GM12878 (cell line): ENCODE measurements around the gene RPL5. TPM values are rescaled to one million over a fixed set of nuclear protein-coding genes. Genes with fewer than 3 reads are reported as not detected.

Experiments used
- ATAC-seq: fragments of 200-7000 bp; cut with Tn5 transposase; 3 replicates; pipeline ENCODE4 v1.9.1; 2020; ENCODE audit warnings: mild to moderate bottlenecking, moderate library complexity
- BruUV-seq: library from RNA; stranded (reverse); fragments of 400-500 nt; replicated peaks from 2 replicates; lab custom pipeline; 2021; lab: Mats Ljungman, UMichigan
- CTCF ChIA-PET: fragments of 300-600 bp; sonication (Branson Sonifier 250); formaldehyde crosslinking; extraction: SDS; loops from one replicate; lab custom pipeline; 2021; ENCODE audit warnings: inconsistent platforms; lab: Yijun Ruan, JAX
- POLR2A ChIA-PET: fragments of 350-600 bp; formaldehyde crosslinking; extraction: SDS; loops from one replicate; lab custom pipeline; 2021; ENCODE audit warnings: inconsistent platforms; lab: Charles Lee
- RAD21 ChIA-PET: fragments of 300-600 bp; sonication (Branson Sonifier 250); formaldehyde crosslinking; loops from one replicate; lab custom pipeline; 2023; ENCODE audit warnings: antibody characterized with exemption; ENCODE audit not compliant: unreplicated experiment; lab: Charles Lee
- SMC1A ChIA-PET: fragments of 300-600 bp; sonication (Branson Sonifier 250); formaldehyde crosslinking; loops from one replicate; lab custom pipeline; 2023; ENCODE audit not compliant: unreplicated experiment, uncharacterized antibody; lab: Charles Lee
- DNase-seq: peaks from one replicate; pipeline ENCODE4 v3.0.0-alpha.2; 2011; ENCODE audit warnings: low read depth, low spot score
- FAIRE-seq: peaks from 3 replicates; lab custom pipeline; 2011; peaks lifted over from hg19 to GRCh38; lab: Jason Lieb, UNC
- H2AFZ ChIP-seq: 2 replicates; pipeline ENCODE4 v1.6.0; 2011; ENCODE audit warnings: low read depth, low read length, control low read depth; ENCODE audit not compliant: control insufficient read depth
- H3K27ac ChIP-seq: 2 replicates; pipeline ENCODE4 v1.5.1; 2011; ENCODE audit warnings: control low read depth; ENCODE audit not compliant: control insufficient read depth, insufficient read depth
- H3K27me3 ChIP-seq, 2 experiments: replicated peaks in 1 of 2; 2 replicates each; pipeline versions ENCODE4 v1.6.0 to v1.6.1; 2011; ENCODE audit warnings: low read length in 1 of 2; ENCODE audit not compliant: control insufficient read depth in 2 of 2, insufficient read depth in 2 of 2
- H3K36me3 ChIP-seq, 2 experiments: 2 replicates each; pipeline ENCODE4 v1.5.1; 2011; ENCODE audit warnings: low read length in 1 of 2; ENCODE audit not compliant: control insufficient read depth in 2 of 2, insufficient read depth in 2 of 2
- H3K4me1 ChIP-seq: 2 replicates; pipeline ENCODE4 v1.6.1; 2011; ENCODE audit warnings: mild to moderate bottlenecking, low read length, moderate library complexity, mixed read lengths; ENCODE audit not compliant: control insufficient read depth, insufficient read depth
- H3K4me2 ChIP-seq: 2 replicates; pipeline ENCODE4 v1.6.0; 2011; ENCODE audit warnings: control low read depth; ENCODE audit not compliant: control insufficient read depth, insufficient read depth
- H3K4me3 ChIP-seq: fragments of 200-600 bp; sonication (generic); 2 replicates; pipeline ENCODE4 v1.5.1; 2016
- H3K79me2 ChIP-seq: 2 replicates; pipeline ENCODE4 v1.6.0; 2011; ENCODE audit warnings: low read length; ENCODE audit not compliant: control insufficient read depth, insufficient read depth
- H3K9ac ChIP-seq: 2 replicates; pipeline ENCODE4 v1.8.0; 2011; ENCODE audit warnings: low read length, control low read depth, mixed read lengths; ENCODE audit not compliant: control insufficient read depth, insufficient read depth
- H3K9me3 ChIP-seq: replicated peaks from 3 replicates; pipeline ENCODE4 v1.5.1; 2011; ENCODE audit warnings: mild to moderate bottlenecking, low read length; ENCODE audit not compliant: control insufficient read depth, insufficient read depth
- H4K20me1 ChIP-seq: 2 replicates; pipeline ENCODE4 v1.6.0; 2011; ENCODE audit not compliant: control insufficient read depth, insufficient read depth
- BCL11A ChIP-seq: IDR thresholded peaks from 2 replicates; pipeline ENCODE4 v1.6.1; 2011; ENCODE audit warnings: low read depth, low read length
- CHD4 ChIP-seq: fragments of 200-600 bp; sonication (generic); IDR thresholded peaks from 2 replicates; pipeline ENCODE4 v1.6.1; 2016; ENCODE audit warnings: mild to moderate bottlenecking
- ESRRA ChIP-seq: IDR thresholded peaks from 2 replicates; pipeline ENCODE4 v1.6.1; 2012; ENCODE audit warnings: mild to moderate bottlenecking, low read length, improper control_type of control experiment
- IKZF2 ChIP-seq, 2 experiments: fragments of 450-650 bp; IDR thresholded peaks; 2 replicates each; pipeline ENCODE4 v1.6.1; 2017; ENCODE audit warnings: mild to moderate bottlenecking in 2 of 2, moderate library complexity in 2 of 2
- KDM1A ChIP-seq: fragments of 200-600 bp; sonication (generic); IDR thresholded peaks from 2 replicates; pipeline ENCODE4 v1.6.1; 2016; ENCODE audit warnings: borderline replicate concordance
- PML ChIP-seq: IDR thresholded peaks from 2 replicates; pipeline ENCODE4 v1.6.1; 2012; ENCODE audit warnings: low read length, inconsistent platforms
- POLR2AphosphoS5 ChIP-seq: IDR thresholded peaks from 2 replicates; pipeline ENCODE4 v1.6.1; 2011; ENCODE audit warnings: mild to moderate bottlenecking, low read length, inconsistent platforms
- RBBP5 ChIP-seq: fragments of 200-600 bp; sonication (generic); conservative IDR thresholded peaks from 2 replicates; pipeline ENCODE4 v1.6.1; 2016
- REST ChIP-seq: IDR thresholded peaks from 2 replicates; pipeline ENCODE4 v1.6.1; 2012; ENCODE audit warnings: mild to moderate bottlenecking, low read depth, low read length
- RUNX3 ChIP-seq: IDR thresholded peaks from 2 replicates; pipeline ENCODE4 v1.6.1; 2012; ENCODE audit warnings: low read length, inconsistent platforms
- SMAD1 ChIP-seq: fragments of 450-650 bp; IDR thresholded peaks from 2 replicates; pipeline ENCODE4 v1.6.1; 2018; ENCODE audit warnings: mild to moderate bottlenecking, low read depth; ENCODE audit not compliant: partially characterized antibody
- TCF12 ChIP-seq: IDR thresholded peaks from 2 replicates; pipeline ENCODE4 v1.6.1; 2011; ENCODE audit warnings: low read depth, mild to moderate bottlenecking, low read length
- ZNF217 ChIP-seq: fragments of 450-650 bp; IDR thresholded peaks from 2 replicates; pipeline ENCODE4 v1.6.1; 2017; ENCODE audit warnings: antibody characterized with exemption, mild to moderate bottlenecking
- ZNF687 ChIP-seq: fragments of 450-650 bp; IDR thresholded peaks from 2 replicates; pipeline ENCODE4 v1.6.1; 2017; ENCODE audit warnings: mild to moderate bottlenecking, moderate library complexity
- WGBS: methylation state at CpG from one replicate; pipeline ENCODE4 v1.1.6; 2016; ENCODE audit warnings: low lambda C conversion rate; ENCODE audit not compliant: insufficient replicate concordance, insufficient coverage; ENCODE audit errors: missing lambda C conversion rate; 5-methylcytosine and 5-hydroxymethylcytosine counted together
- in situ Hi-C: fragments of 300-500 bp; cut with MboI; formaldehyde crosslinking; loops from 9 replicates; pipeline ENCODE4 v1.14.3; 2018; ENCODE audit warnings: mixed read lengths
- intact Hi-C: fragments of 100-400 bp; cut with micrococcal nuclease; formaldehyde crosslinking; loops from one replicate; pipeline ENCODE4 v1.14.2; 2022; ENCODE audit not compliant: unreplicated experiment
- polyA plus RNA-seq, 11 experiments: library from polyadenylated mRNA; depleted of rRNA in 4 of 11; unstranded in 6 of 11; stranded (reverse) in 5 of 11; fragments of >200 nt; fragmentation: Nextera tagmentation in 4 of 11; fragmentation: Illumina TruSeq in 1 of 11; extraction: Ambion mirVana in 4 of 11; extraction: Trizol in 1 of 11; gene quantifications; 1 replicate in 1 of 11; 2 replicates in 10 of 11; pipeline versions ENCODE4 v1.2.1 to v1.2.3, GENCODE V29; 2011 to 2016; ENCODE audit warnings: inconsistent platforms in 2 of 11, missing spikeins in 2 of 11, low read depth in 1 of 11
- total RNA-seq, 4 experiments: library from RNA; depleted of rRNA in 3 of 4; stranded (reverse); fragments of >200 nt in 3 of 4; fragmentation: Illumina TruSeq in 1 of 4; extraction: Trizol in 1 of 4; gene quantifications; 2 replicates each; pipeline versions ENCODE4 v1.2.1 to v1.2.3, GENCODE V29; 2013 to 2021
- TF ChIP-seq, protein P1 (sequence below): fragments of 450-650 bp; IDR thresholded peaks from 2 replicates; pipeline ENCODE4 v1.6.1; 2016; ENCODE audit warnings: mild to moderate bottlenecking
- TF ChIP-seq, protein P2 (sequence below): fragments of 450-650 bp; IDR thresholded peaks from 2 replicates; pipeline ENCODE4 v1.6.1; 2016; ENCODE audit warnings: mild to moderate bottlenecking

The RPL5 gene
- total and polyA plus RNA-seq, 10 of the 15 experiments (the other 5 are each of a cell fraction or from before 2014, with no cell fraction given): 1,685 to 6,047 (median 2,601) TPM

- no peak overlapping the region for H3K9ac ChIP-seq
- H4K20me1 ChIP-seq: no peaks in the 10 kb centered on the region
- intact Hi-C loops (no loop called here), in situ Hi-C loops (no loop called here)
- CTCF ChIA-PET: interaction anchor here (1.2 kb wide), 1 partner anchor 19 kb away, joined by 3 read pairs; no protein-coding TSS in a partner anchor
- no peaks in the 10 kb centered on the region for H3K9me3 ChIP-seq
- H3K36me3 ChIP-seq: no peaks in the 10 kb centered on the region
- no peak for FAIRE-seq
- H3K4me3 ChIP-seq: no peak overlapping the region
- DNase-seq: no peak
- no peak overlapping the region for H3K4me2 ChIP-seq
- RAD21 ChIA-PET: no interaction called here
- ATAC-seq: no peak
- no peak overlapping the region for H2AFZ ChIP-seq
- no peak overlapping the region for H3K27ac ChIP-seq
- SMC1A ChIA-PET: no interaction called here
- POLR2A ChIA-PET: interaction anchor here (0.6 kb wide), 1 partner anchor 383 kb away, joined by 4 read pairs; no protein-coding TSS in a partner anchor
- TF ChIP-seq, protein P1, sequence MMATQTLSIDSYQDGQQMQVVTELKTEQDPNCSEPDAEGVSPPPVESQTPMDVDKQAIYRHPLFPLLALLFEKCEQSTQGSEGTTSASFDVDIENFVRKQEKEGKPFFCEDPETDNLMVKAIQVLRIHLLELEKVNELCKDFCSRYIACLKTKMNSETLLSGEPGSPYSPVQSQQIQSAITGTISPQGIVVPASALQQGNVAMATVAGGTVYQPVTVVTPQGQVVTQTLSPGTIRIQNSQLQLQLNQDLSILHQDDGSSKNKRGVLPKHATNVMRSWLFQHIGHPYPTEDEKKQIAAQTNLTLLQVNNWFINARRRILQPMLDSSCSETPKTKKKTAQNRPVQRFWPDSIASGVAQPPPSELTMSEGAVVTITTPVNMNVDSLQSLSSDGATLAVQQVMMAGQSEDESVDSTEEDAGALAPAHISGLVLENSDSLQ: no peak
- TF ChIP-seq PML (no peak), SMAD1 (no peak), RBBP5 (no peak), ZNF687 (no peak), CHD4 (no peak), POLR2AphosphoS5 (no peak), ZNF217 (no peak), RUNX3 (no peak), BCL11A (no peak), KDM1A (no peak), IKZF2 (IDR thresholded peaks at IDR 0.05) (no peak), TCF12 (no peak), ESRRA (no peak), REST (no peak)
- TF ChIP-seq, protein P2, sequence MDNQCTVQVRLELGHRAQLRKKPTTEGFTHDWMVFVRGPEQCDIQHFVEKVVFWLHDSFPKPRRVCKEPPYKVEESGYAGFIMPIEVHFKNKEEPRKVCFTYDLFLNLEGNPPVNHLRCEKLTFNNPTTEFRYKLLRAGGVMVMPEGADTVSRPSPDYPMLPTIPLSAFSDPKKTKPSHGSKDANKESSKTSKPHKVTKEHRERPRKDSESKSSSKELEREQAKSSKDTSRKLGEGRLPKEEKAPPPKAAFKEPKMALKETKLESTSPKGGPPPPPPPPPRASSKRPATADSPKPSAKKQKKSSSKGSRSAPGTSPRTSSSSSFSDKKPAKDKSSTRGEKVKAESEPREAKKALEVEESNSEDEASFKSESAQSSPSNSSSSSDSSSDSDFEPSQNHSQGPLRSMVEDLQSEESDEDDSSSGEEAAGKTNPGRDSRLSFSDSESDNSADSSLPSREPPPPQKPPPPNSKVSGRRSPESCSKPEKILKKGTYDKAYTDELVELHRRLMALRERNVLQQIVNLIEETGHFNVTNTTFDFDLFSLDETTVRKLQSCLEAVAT: no peak
- 29% methylated on average over 1 of the region's 1 CpG for WGBS
- H3K4me1 ChIP-seq: no peaks in the 10 kb centered on the region
- H3K27me3 ChIP-seq: no peaks in the 10 kb centered on the region; a peak in 1 of 4 replicates
- no peaks in the 10 kb centered on the region for H3K79me2 ChIP-seq
- no TSS peak for BruUV-seq
These were observed 33.9 kb upstream of the RPL5 start for GRCh38 chr1:92797961-92798360.
